Left colon (tissue), 2 donors: ENCODE results near the gene FSTL4. TPM values are rescaled to one million over a fixed set of nuclear protein-coding genes. Genes with fewer than 3 reads are reported as not detected.

Experiments used
- ATAC-seq: fragments of 200-7000 bp; cut with Tn5 transposase; one replicate; pipeline ENCODE4 v1.9.1; 2020; ENCODE audit warnings: mild to moderate bottlenecking, moderate library complexity
- DNase-seq, 2 donors: peaks; one replicate each; pipeline ENCODE4 v3.0.0-alpha.2; 2020
- intact Hi-C, 2 donors: fragments of 100-400 bp; cut with DNase I in 1 of 2; cut with micrococcal nuclease in 1 of 2; formaldehyde crosslinking; loops; one replicate each; pipeline versions ENCODE4 v1.11.2 to v1.14.0; 2022; cut with DNase I, micrococcal nuclease
- total RNA-seq, 2 donors: library from RNA; stranded (reverse); fragmentation: NEBNext Ultra II Directional; extraction: Animal tissue kit (Norgen Biotek cat#: 25700); gene quantifications; one replicate each; pipeline ENCODE4 v1.2.1, GENCODE V29; 2021
- donor health status: DM: no; HTN: no; CAD: no.
- donor health status: DM: yes; HTN: yes; CAD: no.

Gene FSTL4
- total RNA-seq, 2 donors from 2014 or later, result 0.34 to 0.39 TPM

DNA sequence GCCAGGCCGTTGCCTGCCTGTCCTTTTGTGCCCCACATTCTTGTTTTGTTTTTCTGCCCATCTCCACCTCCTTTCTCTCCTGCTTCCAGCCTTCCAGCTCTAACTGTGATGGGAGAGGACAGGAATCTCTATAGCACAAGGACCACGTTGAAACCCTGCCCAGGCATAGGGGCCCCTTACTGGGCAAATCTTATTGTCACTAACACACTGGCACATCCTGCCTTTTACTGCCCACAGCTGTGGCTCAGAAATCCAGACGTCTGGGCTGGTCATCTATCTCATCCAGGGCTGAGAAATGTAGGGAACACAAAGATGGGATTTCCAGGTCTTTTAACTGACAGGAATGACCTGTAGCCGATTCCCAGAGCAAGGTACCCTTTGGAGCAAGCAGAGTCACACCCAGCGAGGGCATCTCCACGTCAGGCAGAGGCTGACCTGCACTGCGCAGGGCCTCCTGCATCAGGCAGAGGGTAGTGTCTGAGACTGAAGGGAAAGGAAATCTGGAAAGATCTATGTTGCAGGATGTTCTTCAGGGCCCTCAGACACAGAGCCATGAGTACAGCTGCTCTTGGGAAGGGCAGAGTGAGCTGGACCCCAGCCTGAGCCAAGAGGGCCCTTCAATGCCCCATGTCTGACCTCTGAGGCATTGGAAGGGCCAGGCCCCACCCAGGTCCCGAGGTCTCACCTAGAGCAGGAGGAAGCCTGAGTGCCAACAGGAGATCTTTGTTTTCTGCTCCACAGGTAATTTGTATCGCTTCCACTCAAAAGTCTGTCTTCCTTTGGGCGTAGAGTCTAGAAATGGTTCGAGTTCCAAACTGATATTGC lies 278.8 kb downstream of the FSTL4 start:
- ATAC-seq (no peak), DNase-seq (peak in 1 of 2 donors; percentile 14)
- intact Hi-C loops, result no loop called here

DNA sequence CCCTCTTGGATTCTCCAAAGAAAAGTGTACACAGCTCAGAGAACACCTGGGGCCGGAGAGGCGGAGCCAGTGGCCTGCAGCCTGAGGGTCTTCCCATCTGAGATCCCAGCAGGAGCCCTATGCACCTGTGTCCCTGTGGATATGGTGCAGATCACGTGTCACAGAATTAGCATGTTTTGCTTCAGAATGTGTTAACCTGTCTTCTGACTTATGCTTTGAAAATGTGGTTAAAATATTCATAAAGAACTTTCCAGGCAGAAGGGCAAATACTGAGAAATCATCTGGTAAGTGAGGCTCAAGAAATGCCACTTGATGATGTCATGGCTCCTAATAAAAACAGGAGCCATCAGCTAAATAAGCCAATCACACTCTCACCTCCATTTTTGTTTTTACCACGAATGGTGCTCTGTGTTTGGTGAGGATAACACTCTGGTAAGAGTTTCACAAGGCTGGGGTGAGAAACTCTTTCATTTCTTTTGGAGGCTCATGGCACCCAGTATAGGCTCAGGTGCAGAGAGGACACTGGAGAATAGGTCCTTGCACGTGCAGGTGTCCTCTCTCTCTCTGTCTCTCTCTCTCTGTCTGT lies 279.8 kb downstream of the FSTL4 start:
- no peak for ATAC-seq
- DNase-seq, result no peak
- intact Hi-C loops, result no loop called here

DNA sequence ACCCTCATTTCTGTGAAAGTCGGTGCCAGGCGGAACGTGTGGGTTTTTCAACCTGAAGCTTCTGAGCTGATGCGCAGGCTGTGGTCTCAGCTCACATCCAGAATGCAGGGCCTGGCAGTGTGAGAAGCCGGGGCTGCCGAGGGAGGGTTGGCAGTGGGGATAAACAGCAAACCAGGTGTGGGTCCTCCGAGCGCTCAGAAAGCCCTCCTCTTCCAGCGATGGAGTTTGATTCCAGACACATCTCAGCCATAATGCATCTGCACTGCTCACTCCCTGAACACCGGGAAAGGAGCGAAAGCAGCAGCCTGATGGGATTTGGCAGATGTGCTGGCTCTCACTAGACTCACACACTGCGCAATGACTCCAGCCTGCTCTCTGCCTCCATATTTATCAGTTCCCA lies 280.4 kb downstream of the FSTL4 start:
- intact Hi-C loops, result no loop called here
- DNase-seq, result no peak
- no peak for ATAC-seq

DNA sequence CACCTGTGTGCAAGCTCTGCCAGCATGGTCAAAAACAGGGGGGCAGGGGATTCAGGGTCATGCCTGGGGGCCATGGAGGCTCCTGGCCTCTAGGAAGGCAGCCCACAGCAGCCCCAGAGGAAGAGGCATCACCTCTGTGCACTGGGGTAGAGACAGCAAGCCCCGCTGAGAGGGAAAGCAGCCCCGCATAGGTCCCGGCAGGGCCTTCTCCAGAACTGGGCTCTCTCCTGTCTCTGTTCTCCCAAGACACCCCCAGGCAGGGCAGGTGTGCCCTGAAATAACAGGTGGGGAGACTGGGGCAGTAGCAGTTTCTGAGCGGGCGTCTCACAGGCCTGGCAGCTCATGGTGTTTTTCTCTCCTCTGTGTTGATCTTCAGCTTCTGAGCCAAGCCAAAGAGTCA lies 281.4 kb downstream of the FSTL4 start:
- intact Hi-C loops, result no loop called here
- DNase-seq (no peak), ATAC-seq (no peak)

DNA sequence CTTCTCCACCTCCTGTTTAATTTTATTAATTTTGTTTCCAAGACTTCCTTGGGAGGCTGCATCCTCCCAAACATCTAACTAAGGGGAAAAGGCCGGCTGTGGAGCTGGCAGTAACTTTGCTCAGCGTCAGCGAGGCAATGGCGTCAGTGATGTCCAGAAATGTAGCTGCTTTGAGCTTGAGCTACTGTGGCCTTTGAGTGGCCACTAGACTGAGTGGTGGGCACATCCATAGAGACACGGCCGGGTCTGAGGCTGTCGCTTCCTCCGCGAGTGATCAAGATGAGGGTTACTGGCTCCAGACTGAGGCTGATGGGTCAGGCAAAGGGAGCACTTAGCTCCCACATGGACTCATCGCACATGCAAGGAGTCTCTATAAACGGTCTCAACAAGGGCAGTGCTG lies 283.5 kb downstream of the FSTL4 start:
- intact Hi-C loops, result no loop called here
- DNase-seq (no peak), ATAC-seq (no peak)

DNA sequence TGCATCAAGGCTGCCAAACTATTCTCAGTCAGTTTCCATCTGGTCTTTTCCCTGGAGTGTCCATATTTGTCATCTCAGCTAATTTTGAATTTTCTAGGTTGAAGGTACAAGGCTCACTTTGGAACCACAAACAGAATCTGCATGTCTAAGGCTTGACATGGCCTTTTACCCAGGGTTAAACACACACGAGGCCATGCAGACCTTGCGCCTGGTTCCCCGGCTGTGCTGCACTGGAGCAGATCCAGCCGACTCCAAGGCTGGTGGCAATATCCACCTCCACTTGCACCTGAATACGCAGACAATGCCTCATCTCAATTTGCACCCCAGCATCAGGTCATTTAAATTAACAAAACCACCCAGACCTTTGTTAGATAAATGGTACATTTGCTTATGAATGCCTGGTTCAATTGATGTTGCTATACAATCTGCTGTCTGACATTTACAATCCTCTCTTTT lies 284.4 kb downstream of the FSTL4 start:
- intact Hi-C loops, result no loop called here
- no peak for ATAC-seq
- DNase-seq, result no peak

DNA sequence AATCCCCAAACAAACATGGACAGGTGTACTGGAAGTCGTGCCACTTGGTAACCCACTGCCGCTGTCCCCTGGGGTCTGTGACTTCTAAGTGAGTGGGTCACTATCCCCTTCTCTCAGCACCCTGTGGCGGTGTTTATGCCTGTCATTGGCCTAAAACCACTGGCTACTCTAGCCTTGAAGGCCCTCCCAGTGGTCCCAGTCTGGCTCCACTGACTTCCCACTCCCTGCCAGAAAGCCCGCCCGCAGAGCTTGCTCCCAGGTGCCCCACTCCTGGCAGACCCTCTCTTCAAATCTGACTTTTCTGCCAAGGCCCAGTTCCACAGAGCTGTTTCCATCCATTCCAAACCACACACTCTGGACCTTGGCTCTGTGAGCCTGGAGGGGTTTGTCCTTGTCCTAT lies 286.0 kb downstream of the FSTL4 start:
- intact Hi-C loops, result no loop called here
- DNase-seq, result no peak
- ATAC-seq, result no peak

DNA sequence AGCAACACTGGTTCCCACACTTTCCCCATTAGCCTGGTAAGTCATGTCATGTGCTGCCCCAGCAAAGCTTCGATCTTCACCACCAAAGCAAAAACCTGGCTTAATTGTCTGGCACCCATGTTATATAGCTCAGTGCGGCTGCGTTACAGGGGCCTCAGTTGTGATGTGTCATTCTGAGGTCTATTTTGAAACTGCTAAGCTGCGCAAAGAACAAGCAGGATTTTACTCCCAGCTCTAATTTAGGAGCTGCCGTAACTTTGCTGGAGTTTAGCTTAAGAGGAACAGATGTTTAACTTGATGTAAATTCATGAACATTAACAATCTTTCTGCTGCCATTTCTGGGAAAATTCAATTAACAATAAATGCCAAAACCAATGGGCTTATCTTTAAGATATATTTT lies 286.5 kb downstream of the FSTL4 start:
- intact Hi-C loops, result no loop called here
- DNase-seq (no peak), ATAC-seq (no peak)

DNA sequence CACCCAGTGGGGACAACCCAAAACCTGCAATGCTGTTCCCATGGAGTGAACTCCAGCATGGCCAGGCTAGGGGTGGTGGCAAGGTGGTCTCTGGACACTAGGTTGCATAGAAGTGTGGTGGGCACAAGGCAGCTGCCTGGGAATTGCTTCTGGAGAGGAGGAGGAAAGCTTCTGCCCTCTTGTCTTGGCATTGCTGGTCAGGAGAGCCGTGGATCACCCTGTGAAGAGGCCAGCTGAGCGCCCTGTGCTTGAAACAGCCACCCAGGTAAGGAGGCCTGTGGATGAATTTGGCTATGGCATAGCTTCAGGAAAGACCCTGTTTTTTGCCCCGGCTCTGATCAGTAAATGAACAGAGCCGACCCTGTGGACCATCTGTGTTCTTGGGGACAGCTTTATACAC lies 287.4 kb downstream of the FSTL4 start:
- DNase-seq, result no peak
- intact Hi-C loops, result no loop called here
- ATAC-seq, result no peak

DNA sequence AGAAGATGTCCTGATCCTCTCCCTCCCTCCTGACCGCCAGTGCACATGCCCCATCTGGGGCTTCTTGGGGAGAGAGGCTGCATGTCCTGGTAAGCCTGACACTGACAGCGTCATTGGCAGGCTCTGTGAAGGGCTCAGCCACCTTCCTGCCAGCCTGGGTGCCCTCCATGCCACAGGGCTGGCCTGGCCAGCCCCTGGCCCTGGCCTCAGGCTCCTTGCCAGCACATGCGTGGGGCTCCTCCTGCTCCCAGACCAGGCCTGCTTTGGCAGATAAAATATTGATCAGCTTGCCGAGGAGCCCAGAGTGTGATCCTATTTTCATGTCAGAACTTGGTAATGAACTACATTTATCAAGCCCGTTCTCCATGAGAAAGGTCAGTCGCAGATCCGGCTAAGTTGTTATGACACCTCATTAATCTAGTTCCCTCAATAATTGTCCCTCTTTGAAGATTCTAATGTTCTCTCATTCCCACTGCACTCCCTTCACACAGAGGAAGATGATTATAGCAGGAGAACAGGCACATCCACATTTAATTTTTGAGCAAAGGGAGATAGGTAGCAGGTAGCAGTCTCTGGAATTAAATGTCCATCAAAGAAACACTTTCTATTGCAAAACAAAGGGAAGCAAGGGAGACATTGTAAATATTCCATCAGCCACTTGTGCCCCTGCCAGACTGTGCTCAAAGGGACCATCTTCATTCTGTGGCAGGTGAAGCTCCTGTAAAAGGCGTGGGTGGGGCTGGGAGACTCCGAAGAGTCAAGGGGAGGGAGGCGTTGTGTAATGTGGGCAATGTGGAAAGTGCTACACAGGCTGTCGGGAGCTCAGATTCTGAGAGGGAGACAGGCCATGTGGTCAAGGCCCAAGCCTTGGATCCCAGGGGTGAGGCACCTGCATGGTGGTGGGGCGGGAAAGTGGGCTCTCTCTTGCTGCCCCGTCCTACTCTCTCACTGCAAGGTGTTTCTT lies 288.6 kb downstream of the FSTL4 start:
- DNase-seq, result no peak
- intact Hi-C loops, result no loop called here
- ATAC-seq, result no peak

DNA sequence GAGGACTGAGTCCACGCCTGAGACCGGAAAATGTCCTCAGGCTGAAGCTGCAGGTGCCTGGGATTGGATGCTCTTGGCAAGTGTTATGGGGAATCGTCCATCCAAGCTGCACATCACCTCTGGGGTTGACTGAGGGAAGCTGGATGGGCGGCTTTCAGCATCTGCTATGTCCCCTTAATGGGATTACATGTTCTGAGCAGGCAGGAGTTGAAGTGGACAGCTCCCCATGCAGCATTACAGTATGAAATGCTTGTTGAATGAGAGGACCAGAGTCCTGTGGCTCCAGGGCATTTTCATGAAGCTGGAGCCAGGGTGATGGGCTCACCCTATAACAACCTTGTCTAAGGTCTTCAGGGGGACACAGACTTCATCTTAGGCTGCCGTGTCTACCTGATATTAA lies 289.6 kb downstream of the FSTL4 start:
- no peak for DNase-seq
- ATAC-seq, result no peak
- intact Hi-C loops, result no loop called here

DNA sequence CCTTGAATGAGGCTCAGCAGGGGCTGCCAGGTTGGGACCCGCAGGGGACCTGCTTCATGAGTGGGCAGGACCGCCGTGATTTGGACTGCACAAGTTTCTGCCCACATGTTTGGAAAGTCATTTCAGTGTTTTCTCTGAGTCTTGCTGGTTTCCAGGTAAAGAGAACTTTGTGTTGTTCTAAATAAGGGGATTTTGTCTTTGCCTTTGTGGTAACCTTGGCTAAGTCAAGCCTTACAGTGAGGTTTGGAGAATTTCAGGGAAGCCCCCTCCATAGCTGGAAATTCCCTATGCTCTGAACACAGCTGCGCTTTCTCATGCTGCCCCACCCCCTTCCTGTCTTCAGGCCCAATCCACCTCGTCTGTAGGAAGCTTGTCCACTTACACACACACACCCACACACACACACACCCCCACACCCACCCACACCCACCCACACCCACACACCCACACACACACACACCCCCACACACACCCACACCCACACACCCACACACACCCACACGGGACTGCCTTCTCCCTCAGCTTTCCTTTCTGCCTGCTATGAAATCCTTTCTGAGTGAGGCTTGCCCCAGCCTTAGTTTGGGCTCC lies 290.4 kb downstream of the FSTL4 start:
- intact Hi-C loops, result no loop called here
- no peak for DNase-seq
- peak; percentile 30 for ATAC-seq

DNA sequence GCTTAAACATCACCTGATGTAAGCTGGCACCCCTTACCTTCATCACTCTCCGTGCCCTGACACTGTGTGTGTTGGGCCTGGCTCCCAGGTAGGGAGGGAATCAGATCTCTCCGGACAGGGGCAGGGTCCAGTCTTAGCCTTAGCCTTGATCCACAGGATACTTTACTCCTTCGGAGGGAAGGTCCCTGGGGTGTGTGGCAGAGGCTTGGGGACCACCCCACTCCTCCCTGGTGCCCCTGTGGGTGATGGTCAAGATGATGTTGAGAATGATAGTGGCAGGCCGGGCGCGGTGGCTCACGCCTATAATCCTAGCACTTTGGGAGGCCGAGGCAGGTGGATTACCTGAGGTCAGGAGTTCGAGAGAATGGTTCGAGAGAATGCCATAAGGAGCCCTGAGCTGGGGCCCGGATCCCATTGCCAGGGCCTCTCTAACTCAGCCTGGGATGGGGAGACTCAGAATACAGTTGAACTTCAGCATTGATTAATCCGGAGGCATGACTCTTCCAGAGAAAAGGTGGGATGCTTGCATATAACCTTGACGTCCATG lies 291.0 kb downstream of the FSTL4 start:
- ATAC-seq (no peak), DNase-seq (no peak)

DNA sequence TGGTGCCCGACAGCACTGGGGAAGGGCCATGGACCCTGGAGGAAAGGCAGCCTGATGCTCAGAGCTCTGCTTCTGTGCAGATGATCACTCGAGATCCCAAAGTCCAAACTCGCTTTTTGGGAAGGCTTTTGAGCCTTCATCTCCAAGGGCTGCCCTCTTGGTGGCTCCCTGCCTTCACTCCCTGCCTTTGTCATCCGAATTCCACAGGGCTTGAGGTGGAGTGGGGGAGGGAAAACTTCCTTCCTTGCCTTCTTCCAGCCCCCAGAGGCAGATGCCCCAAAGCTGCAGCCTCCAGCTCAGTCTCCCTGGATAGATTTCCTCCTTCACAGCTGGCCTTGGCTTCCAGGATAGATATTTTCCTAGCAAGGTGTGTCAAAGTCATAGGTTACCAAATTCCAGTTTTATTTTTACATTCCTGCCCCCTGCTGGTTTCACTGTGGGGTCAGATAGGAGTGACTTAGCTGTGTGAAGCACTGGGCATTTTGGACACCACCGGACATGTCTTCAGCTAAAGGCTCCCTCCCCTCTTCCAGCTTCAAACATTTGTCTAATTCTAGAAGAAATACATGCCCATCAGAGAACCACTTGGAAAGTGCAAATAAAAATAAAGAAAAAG lies 292.3 kb downstream of the FSTL4 start:
- intact Hi-C loops, result no loop called here
- DNase-seq, result no peak
- ATAC-seq, result peak; percentile 55

More for the DNA sequence above, 291.0 kb downstream of the FSTL4 start:
- intact Hi-C loops, result no loop called here

DNA sequence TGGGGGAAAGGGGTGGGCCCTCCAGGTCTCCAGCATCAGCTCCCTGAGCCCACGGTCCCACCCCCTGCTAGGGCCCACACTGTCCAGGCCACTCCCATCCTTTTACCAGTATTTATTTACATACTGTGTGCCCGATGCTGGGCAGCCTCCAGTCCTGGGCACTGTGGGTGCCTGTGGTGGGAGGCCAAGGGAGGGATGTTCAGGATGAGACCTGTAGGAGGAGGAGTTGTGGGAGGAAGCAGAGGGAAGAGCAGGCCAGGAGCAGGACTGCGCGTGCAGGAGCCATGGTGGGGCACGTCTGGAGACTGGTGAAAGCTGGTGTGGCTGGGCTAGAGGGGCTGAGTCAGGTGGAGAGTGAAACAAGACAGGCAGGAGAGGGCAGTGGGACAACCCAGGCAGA lies 293.1 kb downstream of the FSTL4 start:
- ATAC-seq (no peak), DNase-seq (no peak)
- intact Hi-C loops, result no loop called here

DNA sequence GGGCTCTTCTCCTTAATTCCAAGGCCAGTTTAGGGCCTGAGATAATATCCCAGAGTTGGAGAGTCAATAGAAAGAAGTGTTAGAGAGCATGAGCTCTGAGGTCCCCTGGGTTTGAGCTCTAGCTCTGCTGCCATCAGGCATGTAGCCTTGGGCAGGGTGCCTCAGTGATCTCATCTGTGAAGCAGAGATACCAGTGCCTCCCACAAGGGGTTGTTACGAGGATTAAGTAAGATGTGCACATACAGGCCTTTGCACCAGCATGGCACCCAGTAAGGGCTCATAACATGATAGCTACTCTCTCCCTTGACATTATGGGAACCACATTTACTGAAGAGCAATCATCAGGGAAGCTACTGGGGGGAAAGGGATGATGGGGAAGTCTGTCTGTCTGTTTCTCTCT lies 294.8 kb downstream of the FSTL4 start:
- intact Hi-C loops, result no loop called here
- DNase-seq (no peak), ATAC-seq (no peak)

DNA sequence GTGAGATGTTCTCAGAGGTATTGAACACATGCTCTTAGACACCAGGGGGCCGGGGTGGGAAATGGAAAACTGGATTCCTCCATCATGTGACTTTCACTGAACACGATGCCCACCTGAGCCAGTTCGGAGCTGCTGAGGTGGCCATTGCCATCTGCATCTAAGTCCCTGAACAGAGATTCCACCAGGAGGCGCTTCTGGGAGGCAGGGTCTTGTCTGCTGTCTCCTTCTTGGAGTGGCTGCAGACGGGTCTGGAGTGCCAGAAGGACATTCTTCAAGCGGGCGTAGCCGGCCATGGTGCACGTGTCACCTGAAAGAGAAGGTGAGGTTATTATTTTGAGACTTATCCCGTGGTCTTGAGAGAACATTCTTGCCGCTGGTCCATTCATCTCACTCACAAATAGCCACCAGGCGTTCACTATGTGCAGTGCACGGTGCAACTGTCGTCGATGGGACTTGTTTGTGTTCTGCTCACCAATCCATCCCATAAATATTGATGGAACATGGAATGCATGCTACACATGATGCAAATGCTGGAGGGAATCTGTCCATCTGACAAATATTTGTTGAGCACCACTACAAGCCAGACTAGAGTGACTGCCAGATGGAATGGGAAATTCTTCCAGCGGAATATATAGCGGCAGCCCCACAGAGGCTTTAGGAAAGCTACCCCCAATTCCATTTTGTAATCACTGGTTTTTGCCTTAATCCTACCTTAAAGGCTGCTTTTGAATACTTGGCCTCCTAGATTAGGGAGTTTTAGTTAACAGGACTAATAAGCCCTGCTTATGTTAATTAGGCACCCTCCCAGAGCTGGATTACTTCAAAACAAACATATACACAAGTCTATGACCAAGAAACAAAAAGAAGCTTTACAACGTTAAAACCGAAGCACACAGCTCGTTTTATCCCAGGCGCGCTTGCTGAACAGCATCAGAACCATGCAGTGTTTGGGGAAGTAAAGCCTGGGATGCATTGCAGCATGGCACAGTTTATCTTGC lies 295.7 kb downstream of the FSTL4 start:
- ATAC-seq, result no peak
- intact Hi-C loops, result no loop called here
- no peak for DNase-seq
